Activated B cell treated with CpG ODN at 0.5 μM for 24 hours (primary cell): Measurements from ENCODE around the gene SLC10A3. TPM values are rescaled to one million over a fixed set of nuclear protein-coding genes. Genes with fewer than 3 reads are reported as not detected.

ENCODE experiments used
- ATAC-seq: fragments of 200-7000 bp; cut with Tn5 transposase; one replicate; pipeline ENCODE4 v1.10.0; 2021; ENCODE audit warnings: low read depth, mild to moderate bottlenecking, moderate library complexity
- CTCF ChIA-PET: fragments of 350-600 bp; sonication (Branson Sonifier 250); formaldehyde crosslinking; loops from one replicate; lab custom pipeline; 2021; ENCODE audit warnings: antibody characterized with exemption; lab: Charles Lee
- POLR2A ChIA-PET: fragments of 350-600 bp; sonication (Branson Sonifier 250); formaldehyde crosslinking; loops from one replicate; lab custom pipeline; 2021; ENCODE audit warnings: antibody characterized with exemption; lab: Charles Lee
- DNase-seq: peaks from one replicate; pipeline ENCODE4 v3.0.0; 2022
- H3K27ac Mint-ChIP-seq: one replicate; pipeline ENCODE4 v1.8.0; 2020; ENCODE audit warnings: mixed read lengths
- H3K27me3 Mint-ChIP-seq: one replicate; pipeline ENCODE4 v1.8.0; 2021; ENCODE audit warnings: mixed read lengths
- H3K36me3 Mint-ChIP-seq: one replicate; pipeline ENCODE4 v1.8.0; 2021; ENCODE audit warnings: low read depth, mixed read lengths
- H3K4me1 Mint-ChIP-seq: one replicate; pipeline ENCODE4 v1.8.0; 2021; ENCODE audit warnings: mixed read lengths
- H3K4me3 Mint-ChIP-seq: one replicate; pipeline ENCODE4 v1.8.0; 2020; ENCODE audit warnings: mild to moderate bottlenecking, mixed read lengths
- H3K9me3 Mint-ChIP-seq: one replicate; pipeline ENCODE4 v1.8.0; 2020; ENCODE audit warnings: mixed read lengths
- intact Hi-C: fragments of 100-400 bp; cut with micrococcal nuclease; formaldehyde crosslinking; loops from one replicate; pipeline ENCODE4 v1.15.1; 2024
- total RNA-seq: library from RNA; stranded (reverse); gene quantifications from 2 replicates; pipeline ENCODE4 v1.2.3, GENCODE V29; 2022
- TF ChIP-seq, protein P1 (sequence below): fragments of 200-600 bp; IDR thresholded peaks from one replicate; pipeline ENCODE4 v1.8.0; 2022; ENCODE audit warnings: antibody characterized with exemption, mild to moderate bottlenecking

The SLC10A3 gene
- total RNA-seq, 1 donor from 2014 or later: 13.4 TPM

DNA sequence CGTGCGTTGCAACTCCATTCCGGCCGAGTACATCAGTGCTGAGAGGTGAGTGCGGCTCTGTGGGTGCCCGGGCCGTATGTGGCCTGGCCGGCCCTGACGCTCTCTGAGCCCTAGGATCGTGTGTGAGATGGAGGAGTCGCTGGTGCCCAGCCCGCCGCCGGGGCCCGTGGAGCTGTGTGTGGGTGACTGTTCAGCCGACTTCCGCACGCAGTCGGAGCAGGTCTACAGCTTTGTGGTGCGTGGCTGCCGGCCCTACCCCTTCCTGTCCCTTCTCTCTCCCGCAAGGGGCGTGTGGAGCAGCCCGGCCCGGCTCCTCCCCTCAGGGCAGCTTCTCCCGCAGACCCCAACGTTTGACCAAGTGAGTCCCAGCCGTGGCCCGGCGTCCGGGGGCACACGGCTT is 24.4 kb downstream of the SLC10A3 start:
- intact Hi-C loops: no loop called here
- no peaks in the 10 kb centered on the region for H3K9me3 Mint-ChIP-seq
- CTCF ChIA-PET: no interaction called here
- DNase-seq (no peak), ATAC-seq (no peak)
- TF ChIP-seq, protein P1, sequence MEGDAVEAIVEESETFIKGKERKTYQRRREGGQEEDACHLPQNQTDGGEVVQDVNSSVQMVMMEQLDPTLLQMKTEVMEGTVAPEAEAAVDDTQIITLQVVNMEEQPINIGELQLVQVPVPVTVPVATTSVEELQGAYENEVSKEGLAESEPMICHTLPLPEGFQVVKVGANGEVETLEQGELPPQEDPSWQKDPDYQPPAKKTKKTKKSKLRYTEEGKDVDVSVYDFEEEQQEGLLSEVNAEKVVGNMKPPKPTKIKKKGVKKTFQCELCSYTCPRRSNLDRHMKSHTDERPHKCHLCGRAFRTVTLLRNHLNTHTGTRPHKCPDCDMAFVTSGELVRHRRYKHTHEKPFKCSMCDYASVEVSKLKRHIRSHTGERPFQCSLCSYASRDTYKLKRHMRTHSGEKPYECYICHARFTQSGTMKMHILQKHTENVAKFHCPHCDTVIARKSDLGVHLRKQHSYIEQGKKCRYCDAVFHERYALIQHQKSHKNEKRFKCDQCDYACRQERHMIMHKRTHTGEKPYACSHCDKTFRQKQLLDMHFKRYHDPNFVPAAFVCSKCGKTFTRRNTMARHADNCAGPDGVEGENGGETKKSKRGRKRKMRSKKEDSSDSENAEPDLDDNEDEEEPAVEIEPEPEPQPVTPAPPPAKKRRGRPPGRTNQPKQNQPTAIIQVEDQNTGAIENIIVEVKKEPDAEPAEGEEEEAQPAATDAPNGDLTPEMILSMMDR: no peak
- POLR2A ChIA-PET: no interaction called here
- H3K4me3 Mint-ChIP-seq: no peak overlapping the region
- H3K4me1 Mint-ChIP-seq: no peaks in the 10 kb centered on the region
- H3K27me3 Mint-ChIP-seq: no peaks in the 10 kb centered on the region
- peaks cover 54% of the 10 kb centered on the region for H3K36me3 Mint-ChIP-seq
- H3K27ac Mint-ChIP-seq: no peak overlapping the region

- Mint-ChIP-seq H3K4me1 (no peaks in the 10 kb centered on the region), H3K27ac (no peak overlapping the region), H3K27me3 (no peaks in the 10 kb centered on the region), H3K9me3 (no peaks in the 10 kb centered on the region), H3K36me3 (peaks cover 56% of the 10 kb centered on the region), H3K4me3 (no peak overlapping the region)
- intact Hi-C loops: no loop called here
- TF ChIP-seq, protein P1: no peak
- ChIA-PET POLR2A (no interaction called here), CTCF (no interaction called here)
- DNase-seq: no peak
- no peak for ATAC-seq
Measured at GRCh38 chrX:154465601-154466000, 24.8 kb downstream of the SLC10A3 start.

DNA sequence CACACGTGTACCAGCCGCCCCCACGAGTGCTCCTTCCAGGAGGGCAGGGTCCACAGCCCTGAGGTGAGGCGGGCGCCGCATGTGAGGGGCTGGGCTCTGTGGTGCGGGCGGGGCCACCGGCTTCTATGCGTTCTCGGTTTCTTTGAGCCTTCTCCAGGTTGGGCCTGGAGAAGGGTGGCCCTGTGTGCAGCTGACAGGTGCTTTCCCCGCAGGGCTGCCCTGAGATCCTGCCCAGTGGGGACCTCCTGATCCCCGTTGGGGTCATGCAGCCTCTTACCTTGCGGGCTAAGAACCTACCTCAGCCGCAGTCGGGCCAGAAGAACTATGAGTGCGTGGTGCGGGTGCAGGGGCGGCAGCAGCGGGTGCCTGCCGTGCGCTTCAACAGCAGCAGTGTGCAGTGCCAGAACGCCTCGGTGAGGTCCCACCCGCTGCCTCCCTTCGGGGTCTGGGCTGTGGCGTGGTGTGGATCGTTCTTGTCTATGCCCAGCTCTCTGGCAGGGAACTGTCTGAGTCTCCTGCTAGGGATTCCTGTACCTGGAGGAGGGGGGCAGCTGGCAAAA is 25.5 kb downstream of the SLC10A3 start:
- Mint-ChIP-seq H3K4me1 (peaks cover 3% of the 10 kb centered on the region), H3K27me3 (no peaks in the 10 kb centered on the region), H3K36me3 (peaks cover 49% of the 10 kb centered on the region), H3K27ac (no peak overlapping the region), H3K4me3 (no peak overlapping the region), H3K9me3 (no peaks in the 10 kb centered on the region)
- ATAC-seq (no peak), DNase-seq (no peak)
- ChIA-PET POLR2A (no interaction called here), CTCF (no interaction called here)
- TF ChIP-seq, protein P1: no peak
- intact Hi-C loops: no loop called here

DNA sequence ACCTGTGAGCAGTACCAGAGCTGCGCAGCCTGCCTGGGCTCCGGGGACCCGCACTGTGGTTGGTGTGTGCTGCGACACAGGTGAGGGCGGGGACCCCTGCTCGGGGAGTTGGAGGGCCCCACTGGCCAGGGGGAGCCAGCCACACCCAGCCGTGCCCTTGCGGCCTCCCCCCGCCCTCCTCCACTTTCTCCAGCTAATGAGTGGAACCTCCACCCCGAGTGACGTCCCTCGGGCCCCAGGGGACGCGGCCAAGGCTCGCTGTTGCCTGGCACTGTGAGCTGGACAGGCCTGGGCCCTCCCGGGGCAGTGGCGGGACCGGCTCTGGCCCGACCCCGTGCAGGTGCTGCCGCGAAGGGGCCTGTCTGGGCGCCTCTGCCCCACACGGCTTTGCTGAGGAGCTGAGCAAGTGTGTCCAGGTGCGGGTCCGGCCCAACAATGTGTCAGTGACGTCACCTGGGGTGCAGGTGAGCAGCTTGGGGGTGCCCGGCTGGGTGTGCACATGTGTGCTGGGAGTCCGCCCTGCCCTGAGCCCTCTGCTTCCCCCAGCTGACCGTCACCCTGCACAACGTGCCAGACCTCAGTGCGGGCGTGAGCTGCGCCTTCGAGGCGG is 26.7 kb downstream of the SLC10A3 start:
- no peak overlapping the region for H3K27ac Mint-ChIP-seq
- ChIA-PET POLR2A (interaction anchor here (1.5 kb wide), 1 partner anchor 15 kb away, joined by 3 read pairs; no protein-coding TSS in a partner anchor), CTCF (no interaction called here)
- peaks cover 8% of the 10 kb centered on the region for H3K4me1 Mint-ChIP-seq
- no peak overlapping the region for H3K4me3 Mint-ChIP-seq
- TF ChIP-seq, protein P1: no peak
- no peaks in the 10 kb centered on the region for H3K9me3 Mint-ChIP-seq
- H3K27me3 Mint-ChIP-seq: no peaks in the 10 kb centered on the region
- ATAC-seq (no peak), DNase-seq (no peak)
- peaks cover 41% of the 10 kb centered on the region for H3K36me3 Mint-ChIP-seq
- intact Hi-C loops: no loop called here

DNA sequence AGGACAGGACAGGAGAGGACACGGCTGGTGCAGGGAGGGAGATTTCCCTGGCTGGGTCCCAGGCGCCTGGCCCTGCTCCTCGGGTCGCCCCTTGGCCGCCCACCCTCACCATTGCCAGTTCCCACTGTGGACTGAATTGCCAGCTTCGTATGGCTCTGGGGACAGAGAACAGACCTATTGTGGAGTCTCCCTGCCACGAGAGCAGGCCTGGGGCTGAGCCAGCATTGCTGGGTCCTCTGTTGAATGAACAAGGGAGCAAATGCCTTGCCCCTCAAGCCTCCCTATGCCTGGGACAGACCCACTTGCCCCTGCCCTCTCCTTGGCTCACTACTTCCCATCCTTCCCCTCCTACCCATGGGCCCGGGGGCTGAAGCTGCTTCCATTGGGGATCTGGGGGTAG is 28.0 kb downstream of the SLC10A3 start:
- Mint-ChIP-seq H3K9me3 (no peaks in the 10 kb centered on the region), H3K36me3 (peaks cover 32% of the 10 kb centered on the region), H3K27ac (no peak overlapping the region), H3K4me3 (no peak overlapping the region), H3K27me3 (no peaks in the 10 kb centered on the region), H3K4me1 (peaks cover 10% of the 10 kb centered on the region)
- ChIA-PET POLR2A (interaction anchor here (1.5 kb wide), 1 partner anchor 16 kb away, joined by 3 read pairs; no protein-coding TSS in a partner anchor), CTCF (no interaction called here)
- intact Hi-C loops: no loop called here
- no peak for DNase-seq
- ATAC-seq: no peak
- TF ChIP-seq, protein P1: no peak
